Measurements from ENCODE around the gene CIZ1.

CIZ1 gene

DNA sequence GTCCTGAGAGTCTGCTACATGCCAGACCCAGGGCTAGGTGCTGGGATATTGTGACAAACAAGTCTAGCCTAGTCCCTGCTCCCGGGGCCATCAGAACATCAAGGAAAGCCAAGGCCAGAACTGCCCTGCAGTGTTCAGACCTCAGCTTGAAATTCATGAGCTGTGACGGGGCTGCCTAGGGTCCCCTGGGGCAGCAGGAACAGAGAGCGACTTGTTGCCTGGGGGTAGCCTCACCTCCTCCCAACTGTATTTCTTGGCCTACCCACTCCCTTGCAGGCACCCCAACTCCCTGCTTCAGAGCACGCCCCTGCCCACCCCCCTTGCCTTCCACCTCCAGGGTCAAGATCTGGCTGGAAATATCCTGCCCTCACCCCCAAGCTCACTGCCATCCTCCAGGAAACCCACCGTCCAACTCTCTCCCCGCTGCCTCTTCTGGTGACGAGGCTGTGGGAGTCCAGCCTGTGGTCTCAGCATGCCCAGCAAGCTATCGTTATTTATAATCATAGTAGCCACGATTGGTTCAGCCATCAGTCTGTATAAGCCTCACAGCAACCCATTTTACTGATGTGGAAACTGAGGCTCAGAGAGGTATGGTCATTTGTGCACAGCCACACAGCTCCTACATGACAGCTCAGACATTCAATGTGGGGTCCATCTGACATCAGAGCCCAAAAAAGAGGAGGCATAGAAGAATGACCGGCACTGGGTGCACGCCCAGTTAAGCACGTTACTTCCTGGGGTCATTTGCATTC is 22.6 kb upstream of the CIZ1 start:
- no peak for DNase-seq

DNA sequence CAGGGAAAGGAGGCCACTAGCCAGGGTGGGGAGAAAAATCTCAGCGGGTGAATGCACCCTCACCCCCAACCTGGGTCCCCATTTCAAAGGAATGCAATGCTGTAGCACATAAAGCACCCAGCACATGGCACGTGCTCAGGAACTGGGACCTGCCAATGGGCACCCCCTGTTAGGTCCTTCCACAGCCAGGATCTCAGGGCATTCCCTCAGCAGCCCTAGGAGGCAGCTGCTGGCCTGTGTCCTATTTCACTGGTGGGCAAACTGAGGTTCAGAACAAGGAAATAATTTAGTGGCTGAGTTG is 20.6 kb upstream of the CIZ1 start:
- no peak for DNase-seq

DNA sequence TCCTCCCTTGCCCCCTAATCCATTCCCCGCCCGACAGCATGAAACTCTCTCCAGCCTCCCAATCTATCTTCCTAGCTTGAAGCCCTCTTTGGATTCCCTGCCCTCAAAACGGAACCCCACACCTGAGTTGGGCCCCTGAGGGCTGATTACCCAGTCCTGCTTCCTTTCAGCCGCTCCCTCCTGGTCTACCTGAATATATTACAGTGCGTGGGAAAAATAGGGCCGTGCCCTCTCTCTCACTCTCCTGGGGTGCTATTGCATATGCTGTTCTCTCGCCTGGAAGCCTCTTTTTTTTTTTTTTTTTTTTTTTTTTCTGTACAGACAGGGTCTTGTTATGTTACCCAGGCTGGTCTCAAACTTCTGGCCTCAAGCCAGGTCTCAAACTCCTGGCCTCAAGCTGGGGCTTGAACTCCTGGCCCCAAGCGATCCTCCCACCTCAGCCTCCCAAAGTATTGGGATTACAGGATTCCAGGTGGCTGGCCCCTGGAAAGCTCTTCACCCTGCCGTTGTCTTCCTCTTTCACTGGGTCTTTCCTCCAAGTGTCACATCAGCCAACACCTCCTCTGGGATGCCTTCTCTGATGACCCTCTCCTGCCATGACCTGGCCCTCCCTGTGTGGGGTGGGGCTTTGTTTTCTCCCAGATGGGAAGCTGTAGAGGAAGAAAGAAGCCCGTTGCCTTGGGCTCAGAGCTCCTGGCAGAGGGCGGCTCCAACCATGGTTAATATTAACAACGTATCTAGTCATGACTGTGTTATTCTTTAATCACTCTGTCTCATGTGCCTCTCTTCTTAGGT is 20.0 kb upstream of the CIZ1 start:
- DNase-seq, result no peak

DNA sequence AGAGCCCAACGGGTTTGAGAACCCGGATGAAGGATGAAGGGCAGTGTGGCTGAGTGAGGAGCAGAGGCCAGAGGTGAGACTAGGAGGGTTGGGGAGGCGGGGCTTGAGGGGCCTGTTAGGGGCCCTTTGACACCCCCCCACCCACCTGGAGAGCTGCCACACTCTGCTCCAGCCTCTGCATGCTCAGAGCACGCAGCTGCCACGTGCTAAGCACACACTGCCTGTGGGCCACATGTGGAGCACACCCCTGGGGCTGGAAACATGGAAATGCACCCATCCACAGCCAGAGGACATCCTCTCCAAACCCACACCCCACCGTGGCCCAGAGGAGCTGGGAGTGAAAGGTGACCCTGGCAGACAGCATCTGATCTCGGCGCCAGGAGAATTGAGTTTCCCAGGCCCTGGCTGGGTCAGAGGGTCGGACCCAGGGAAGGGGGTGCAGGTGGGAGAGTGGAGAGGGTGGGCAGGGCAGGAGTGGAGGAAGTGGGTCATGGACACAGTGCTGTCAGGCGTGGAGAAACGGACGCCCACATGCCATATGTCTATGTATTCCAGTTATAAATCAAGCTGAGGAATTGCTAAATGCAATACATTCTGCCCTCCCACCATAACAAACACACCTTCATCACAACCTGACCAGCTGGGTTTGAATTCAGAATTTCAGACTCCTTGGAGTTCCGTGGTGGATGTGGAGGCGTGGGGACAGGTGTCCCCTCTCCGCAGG is 17.7 kb upstream of the CIZ1 start:
- no peak for DNase-seq

DNA sequence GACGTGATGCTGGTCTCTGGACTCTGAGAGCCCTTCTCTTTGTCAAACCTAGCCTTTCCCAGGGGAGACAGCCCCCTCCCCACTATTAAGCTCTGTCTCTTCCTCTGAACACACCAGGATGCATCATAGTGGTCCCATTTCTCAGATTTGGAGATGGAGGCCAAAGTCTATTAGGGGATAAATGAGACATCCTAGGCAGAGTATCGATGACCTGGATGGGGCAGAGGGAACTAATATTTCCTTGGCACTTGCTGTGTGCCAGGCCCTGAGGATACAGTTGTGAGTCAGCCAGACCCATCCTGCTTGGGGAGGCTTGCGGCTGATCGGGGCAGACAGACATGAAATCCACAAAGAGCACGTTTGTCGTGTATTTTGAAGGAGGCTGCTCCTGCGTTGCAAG is 17.0 kb upstream of the CIZ1 start:
- no peak for DNase-seq

DNA sequence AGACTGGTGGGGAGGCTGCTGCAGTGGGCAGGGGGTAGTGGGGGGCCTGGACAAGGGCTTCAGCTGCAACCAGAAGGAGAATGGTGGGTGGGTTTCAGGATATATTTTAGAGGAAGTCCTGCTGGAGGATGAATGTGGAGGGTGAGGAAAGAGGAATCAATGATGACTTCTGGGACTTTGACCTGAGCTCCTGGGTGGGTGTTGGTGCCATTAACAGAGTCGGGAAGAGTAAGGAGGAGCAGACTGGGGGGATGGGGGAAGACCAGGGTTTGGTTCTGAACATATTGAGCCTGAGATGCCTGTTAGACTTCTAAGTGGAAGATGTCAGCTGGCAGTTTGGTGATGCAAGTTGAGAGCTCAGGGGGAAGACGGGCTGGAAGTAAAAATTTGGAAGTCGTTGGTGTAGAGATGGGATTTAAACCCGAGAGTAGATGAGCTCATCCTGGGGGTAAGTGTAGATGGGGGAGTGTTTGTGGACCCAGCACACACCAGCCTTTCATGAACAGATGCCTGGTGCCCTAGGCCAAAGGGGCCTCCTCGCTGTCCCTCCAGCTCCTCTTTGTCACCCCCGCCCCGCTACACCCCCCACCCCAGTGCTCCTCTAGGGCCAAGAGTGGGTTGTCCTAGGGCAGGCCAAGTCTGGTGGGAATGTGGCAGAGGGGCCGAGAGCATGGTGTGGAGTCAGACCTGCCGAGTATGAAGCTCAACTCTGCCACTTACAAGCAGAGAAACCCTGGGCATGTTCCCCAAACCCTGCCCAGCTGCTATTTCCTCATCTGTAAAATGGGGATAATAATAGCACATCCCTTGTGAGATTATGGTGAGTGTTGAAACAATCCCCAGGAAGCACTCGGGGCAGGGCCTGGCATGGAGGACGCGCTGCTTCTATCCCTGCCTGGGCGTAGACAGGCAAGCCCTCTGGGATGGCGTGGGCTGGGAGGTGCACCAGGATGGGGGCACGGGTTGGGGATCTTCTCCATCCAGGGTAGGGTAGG is 15.8 kb upstream of the CIZ1 start:
- no peak for DNase-seq

DNA sequence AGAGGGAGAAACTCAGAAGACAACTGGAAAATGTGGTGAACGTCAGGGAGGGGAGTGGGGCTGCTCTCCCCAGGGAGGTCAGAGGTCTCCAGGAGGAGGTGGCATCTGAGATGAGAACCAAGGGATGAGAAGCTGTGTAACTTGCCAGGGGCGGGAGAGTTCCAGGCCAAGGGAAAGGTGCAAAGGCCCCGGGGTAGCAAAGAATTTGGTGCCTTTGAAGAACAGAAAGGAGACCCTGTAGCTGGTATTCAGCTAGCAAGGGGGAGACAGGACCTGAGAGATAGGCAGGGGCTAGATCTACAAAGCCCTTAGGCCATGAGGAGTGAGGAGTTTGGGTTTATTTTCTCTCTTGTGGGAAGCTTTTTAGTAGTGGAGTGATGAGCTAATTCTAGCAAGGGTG is 15.1 kb upstream of the CIZ1 start:
- DNase-seq, result no peak

DNA sequence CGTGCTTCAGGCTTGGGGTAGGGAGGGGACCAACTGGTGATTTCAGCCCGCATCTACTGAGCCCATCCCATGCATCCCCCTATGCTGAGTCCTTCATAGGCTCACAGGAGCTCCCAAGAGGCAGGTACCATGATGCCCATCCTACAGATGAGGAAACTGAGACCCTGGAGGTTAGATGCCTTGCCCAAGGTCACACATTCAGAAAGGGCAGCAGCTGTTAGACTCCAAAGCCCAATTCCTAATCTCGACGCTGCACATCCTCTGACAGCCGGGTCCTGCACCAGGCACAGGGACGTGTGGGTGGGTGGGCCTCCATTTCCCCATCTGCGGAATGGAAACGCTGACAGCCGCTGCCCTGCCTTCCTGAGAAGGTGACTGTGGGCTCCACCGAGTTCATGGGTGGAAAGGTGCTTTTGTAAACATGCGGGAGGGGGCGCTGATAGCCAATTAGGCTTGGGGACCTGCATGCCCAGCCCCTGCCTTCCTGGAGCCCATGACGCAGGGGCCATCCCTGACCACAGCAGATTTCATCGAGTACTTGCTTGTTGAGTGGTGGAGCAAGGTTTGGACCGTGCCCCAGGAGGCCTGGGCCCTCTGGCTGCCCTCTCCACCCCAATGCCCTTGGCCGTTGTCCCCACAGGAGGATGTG is 14.0 kb upstream of the CIZ1 start:
- DNase-seq, result no peak

DNA sequence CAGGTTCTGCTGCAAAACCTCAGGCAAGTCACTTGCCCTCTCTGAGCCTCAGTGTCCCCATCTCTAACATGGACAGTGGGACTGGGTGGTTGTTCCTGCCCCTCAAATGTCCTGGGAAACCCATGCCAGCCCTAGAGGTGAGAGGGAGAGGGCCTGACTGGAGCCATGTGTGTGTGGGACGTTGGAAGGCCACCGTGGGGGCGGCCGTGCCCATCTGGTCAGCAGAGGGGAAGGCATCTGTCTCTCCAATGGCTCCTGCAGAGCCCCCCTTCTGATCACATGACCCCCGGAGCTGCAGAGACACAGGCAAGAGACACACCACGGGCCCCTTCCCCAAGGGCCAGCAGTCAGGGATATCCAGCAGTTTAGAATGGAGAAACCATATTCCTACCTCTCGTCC is 13.5 kb upstream of the CIZ1 start:
- no peak for DNase-seq

DNA sequence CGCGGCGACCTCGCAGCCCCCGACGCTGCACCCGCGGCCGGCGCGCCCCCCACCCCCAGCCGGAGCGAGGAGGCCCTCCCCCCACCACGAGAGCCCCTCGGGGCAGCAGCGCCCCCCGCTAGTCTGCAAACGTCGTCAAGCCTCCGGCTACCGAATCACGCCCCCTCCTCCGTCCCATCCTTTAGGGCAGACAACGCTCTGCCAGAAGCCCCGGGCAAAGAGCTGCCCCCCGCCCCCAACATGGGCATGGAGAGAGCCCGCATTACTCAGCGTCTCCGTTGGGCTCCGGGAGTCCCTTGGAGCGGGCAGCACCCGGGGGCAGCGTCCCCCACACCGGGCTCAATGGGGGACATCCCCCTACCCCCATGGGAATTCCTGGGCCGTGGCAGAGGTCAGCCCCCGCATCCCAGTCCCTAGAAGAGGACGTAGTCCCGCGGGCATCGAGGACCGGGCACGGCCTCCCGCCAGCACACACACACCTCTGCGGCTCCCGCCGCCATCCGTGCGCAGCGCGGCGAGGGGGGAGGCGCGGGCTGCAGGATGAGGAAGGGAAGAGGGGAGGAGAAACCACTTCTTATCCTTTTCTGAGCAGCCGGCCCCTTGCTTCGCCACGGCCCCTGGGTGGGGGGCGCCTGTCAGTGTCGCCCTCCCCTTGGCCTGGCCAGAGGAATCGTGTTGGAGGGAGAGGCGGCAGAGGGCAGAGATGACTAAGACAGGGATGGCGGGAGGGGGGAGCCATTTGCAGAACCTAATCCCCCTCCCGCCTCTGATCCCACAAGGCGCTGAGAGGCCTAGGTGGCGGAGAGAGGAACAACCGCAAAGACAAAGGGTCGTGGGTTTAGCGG is 12.6 kb upstream of the CIZ1 start:
- peak; percentile 42 for DNase-seq

DNA sequence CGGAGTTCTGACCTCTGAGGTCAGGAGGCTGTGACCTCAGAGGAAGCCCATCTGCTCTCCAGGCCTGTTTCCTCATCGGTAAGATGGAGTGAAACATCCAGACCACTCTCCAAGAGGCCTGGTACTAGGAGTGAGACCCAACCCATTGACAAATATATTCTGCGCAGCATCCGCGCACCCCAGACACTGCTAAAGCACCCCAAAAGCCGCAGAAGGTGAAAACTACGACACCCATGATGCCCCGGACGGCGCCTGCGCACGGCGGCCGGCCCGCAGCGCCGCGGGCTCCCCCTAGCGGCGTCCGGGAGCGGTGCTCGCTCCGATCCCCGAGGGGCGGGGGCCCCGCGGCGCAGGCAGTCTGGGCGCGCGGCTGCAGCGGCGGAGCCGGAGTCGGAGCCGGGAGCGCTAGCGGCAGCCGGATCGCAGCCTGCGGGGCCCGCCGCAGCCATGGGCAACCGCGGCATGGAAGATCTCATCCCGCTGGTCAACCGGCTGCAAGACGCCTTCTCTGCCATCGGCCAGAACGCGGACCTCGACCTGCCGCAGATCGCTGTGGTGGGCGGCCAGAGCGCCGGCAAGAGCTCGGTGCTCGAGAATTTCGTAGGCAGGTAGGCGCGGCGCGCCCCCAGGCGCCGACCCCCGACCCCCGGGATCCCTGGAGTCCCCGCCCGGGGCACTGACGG is 11.8 kb upstream of the CIZ1 start, which contains the start of gene DNM1:
TSS of gene DNM1 (plus strand) at position 356 of the 683 bp plus-strand sequence. CDS start at position 448, 92 bp downstream.
- peak; percentile 82 for DNase-seq

DNA sequence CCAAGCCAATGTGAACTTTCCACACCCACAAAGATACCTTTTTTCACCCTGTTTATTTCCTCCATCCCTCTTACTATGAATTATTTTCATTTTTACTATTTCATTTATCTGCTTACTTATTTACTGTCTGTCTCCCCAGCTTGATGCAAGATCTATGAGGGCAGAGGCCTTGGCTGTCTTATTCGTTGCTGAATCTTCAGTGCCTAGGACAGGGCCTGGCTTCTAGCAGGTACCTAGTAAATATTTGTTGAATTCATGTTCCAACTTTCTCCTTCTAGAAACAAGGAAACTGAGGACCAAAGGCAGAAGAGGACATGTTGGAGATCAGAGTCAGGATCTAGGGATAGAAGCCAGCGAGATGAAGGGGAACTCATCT is 11.3 kb upstream of the CIZ1 start:
- no peak for DNase-seq

DNA sequence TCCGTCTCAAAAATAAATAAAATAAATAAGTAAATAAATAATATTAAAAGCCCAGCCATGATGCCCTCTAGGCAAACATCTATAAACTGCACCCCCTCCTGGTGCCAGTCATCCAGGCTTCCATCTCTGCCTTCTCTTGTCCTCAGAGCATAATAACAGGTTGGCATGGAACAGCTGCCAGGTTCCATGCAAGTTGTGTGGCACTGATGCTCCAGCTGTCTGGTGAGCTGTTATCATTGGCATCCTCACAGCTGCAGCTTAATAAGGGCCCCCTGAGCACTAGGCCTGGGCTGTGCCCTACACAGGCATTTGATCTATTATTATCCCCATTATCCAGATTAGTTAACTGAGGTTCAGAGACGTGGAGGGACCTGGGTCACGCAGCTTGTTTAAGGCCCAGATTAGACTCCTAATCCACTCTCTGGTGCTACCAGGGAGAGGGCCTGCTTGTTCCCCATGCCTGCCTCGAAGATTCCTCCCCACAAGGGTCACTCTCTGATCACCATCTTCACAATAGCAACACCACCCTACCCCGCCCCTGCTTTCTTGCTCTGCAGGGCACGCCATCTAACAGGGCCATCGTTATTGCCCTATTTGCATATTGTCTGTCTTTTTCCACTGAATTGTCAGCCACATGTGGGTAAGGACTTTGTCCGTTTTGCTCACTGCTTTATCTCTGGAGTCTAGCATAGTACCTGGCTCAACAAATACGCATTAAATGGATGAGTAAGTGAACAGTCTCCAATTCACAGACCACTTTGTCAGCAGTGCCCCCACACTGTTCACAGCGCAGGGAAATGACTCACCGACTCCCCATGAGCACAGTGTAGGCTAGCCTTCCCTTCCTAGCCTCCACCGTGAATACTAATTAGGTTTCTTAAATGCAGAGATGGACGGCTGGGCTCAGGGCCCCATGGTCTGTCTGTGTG is 10.3 kb upstream of the CIZ1 start:
- no peak for DNase-seq

DNA sequence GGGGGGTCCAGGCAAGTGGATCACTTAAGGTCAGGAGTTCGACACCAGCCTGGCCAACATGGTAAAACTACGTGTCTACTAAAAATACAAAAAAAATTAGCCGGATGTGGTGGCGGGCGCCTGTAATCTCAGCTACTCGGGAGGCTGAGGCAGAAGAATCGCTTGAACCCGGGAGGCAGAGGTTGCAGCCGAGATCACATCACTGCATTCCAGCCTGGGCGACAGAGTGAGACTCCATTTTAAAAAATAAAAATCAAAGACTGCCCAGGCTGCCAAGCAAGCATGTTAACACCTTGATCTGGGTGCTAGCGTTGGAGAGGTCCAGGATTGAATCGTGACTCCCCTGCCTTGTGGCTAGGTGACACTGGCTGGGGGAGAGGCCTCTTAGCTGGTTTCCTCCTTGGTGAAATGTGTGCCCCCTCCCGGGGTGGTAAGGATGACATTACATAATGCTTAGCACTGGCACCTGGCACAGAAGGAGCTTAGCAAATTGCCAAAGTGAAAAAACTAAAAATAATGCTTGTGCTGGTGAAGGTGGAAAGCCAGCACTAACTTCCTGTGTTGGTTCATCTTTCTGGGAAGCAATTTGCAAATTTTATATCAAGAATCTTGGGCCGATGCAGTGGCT is 2.2 kb upstream of the CIZ1 start:
- no peak for DNase-seq

DNA sequence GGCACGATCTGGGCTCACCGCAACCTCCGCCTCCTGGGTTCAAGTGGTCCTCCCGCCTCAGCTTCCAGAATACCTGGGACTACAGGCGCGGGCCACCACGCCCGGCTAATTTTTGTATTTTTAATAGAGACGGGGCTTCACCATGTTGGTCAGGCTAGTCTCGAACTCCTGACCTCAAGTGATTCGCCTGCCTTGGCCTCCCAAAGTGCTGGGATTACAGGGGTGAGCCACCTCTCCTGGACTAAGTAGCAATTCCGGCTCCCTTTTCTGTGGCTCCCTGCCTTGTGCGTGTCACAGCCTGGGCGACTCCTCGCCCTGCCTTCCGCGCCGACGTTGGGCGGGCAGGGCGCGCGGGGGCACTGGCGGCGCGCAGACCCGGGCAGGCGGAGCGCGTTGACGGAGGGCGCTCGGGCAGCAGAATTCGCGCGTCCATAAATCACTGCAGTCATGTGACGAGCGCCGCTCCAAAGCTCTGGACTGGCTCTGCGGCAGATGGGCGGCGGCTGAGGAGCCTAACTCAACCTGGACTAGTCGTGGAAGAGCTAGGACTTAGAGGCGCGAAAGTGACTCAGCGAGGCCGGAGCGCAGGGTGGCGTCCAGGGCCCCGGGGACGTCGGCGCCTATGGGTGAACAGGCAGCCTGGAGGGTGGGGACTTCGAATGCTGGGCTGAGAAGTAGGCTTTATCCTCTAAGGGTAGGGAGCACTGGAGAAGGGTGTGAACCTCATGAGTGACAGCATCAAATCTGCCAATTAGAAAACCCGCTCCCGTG is 1.4 kb upstream of the CIZ1 start:
- DNase-seq, result peak; percentile 92

DNA sequence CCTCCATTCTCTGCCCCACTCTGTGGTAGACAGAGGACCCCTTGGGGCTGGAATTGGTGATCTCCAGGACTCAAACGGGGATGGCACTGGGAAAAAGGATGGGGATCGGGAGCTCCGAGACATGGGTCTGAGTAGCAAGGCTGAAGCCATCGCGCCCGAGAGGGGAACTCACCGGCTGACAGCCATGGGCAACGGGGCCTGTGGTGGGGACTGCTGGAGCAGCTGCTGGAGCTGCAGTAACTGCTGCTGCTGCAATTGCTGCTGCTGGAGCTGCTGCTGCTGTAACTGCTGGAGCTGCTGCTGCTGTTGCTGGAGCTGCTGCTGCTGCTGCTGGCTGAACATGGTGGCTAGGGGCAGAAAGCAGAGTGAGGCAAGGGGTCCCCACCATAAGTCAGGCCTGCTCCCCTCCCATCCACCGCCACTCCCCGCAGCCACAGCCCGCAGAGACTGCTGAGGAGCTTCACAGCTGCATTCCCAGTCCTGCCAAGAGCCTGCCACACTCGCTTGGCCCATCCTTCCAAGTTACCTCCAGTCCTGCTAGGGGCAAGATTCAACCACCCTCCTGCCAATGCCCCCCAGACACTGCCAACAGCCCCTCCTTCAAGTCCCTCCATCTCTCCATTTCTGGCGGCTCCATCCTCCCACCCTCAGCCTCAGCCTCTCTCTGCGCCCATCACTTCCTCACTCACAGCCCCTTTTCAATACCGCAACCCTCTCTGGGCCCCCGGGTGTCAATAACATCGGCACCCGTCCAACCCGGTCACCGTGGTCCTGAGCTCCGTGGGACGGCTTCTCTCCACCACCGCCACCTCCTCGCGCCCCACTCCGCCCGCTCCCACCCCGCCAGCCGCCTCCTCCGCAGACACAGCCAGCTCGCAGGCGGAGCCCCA is 611 bp downstream of the CIZ1 start:
- no peak for DNase-seq

DNA sequence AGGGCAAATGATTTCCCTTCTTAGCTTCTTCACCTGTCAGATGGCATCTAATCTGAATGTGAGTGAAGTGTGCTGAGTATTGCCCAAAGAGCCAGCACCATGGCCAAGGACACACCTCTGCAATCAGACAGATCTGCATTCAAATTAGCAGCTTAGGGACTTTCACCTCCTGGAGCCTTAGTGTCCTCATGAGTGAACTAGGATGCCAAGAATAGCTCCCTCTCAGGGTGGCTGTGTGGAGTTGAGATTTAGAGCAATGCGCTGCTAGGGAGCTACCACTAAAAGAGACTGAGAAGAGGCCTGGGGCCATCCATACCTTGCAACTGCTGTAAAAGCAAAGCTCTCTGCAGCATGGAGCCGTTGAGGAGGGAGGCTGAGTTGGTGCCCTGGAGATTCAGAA is 1.4 kb downstream of the CIZ1 start:
- DNase-seq, result peak; percentile 34
